RWPE1 (cell line): ENCODE measurements around the gene PLSCR1.

Experiments
- CTCF ChIA-PET: fragments of 350-600 bp; sonication (Branson Sonifier 250); formaldehyde crosslinking; extraction: SDS; loops from one replicate; lab custom pipeline; 2021; lab: Yijun Ruan, JAX
- POLR2A ChIA-PET: fragments of 400-600 bp; formaldehyde crosslinking; extraction: SDS; loops from one replicate; lab custom pipeline; 2020; ENCODE audit warnings: antibody characterized with exemption; ENCODE audit not compliant: low non-redundant PET; lab: Yijun Ruan, JAX
- DNase-seq: peaks from one replicate; pipeline ENCODE4 v3.0.0; 2012; ENCODE audit warnings: low spot score
- H3K27ac ChIP-seq: fragments of 450-650 bp; 2 replicates; pipeline ENCODE4 v1.5.1; 2017
- TF ChIP-seq, protein P1 (sequence below): fragments of 450-650 bp; conservative IDR thresholded peaks from 2 replicates; pipeline ENCODE4 v1.5.1; 2017; ENCODE audit warnings: low read depth, mild to moderate bottlenecking

PLSCR1 gene

DNA sequence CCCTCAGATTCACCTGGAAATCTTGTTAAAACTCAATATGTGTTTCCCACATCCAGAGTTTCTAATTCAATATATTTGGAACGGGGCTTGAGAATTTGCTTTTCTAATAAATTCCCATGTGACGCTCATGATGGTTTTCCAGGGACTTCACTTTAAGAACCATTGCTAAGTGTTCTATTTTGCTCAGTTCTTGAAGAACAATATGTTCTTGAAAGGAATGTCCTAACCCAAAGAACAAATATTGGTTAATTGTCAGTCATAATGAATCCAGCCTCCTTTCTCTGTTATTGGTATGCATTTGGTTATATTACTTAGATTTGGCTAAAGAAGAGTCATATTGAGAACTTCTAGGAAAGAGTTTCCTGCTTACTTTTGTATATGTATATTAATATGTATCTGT lies 70.7 kb downstream of the PLSCR1 start:
- H3K27ac ChIP-seq = no peak overlapping the region
- TF ChIP-seq, protein P1, sequence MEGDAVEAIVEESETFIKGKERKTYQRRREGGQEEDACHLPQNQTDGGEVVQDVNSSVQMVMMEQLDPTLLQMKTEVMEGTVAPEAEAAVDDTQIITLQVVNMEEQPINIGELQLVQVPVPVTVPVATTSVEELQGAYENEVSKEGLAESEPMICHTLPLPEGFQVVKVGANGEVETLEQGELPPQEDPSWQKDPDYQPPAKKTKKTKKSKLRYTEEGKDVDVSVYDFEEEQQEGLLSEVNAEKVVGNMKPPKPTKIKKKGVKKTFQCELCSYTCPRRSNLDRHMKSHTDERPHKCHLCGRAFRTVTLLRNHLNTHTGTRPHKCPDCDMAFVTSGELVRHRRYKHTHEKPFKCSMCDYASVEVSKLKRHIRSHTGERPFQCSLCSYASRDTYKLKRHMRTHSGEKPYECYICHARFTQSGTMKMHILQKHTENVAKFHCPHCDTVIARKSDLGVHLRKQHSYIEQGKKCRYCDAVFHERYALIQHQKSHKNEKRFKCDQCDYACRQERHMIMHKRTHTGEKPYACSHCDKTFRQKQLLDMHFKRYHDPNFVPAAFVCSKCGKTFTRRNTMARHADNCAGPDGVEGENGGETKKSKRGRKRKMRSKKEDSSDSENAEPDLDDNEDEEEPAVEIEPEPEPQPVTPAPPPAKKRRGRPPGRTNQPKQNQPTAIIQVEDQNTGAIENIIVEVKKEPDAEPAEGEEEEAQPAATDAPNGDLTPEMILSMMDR = no peak
- DNase-seq = no peak
- ChIA-PET CTCF (no interaction called here), POLR2A (no interaction called here)

DNA sequence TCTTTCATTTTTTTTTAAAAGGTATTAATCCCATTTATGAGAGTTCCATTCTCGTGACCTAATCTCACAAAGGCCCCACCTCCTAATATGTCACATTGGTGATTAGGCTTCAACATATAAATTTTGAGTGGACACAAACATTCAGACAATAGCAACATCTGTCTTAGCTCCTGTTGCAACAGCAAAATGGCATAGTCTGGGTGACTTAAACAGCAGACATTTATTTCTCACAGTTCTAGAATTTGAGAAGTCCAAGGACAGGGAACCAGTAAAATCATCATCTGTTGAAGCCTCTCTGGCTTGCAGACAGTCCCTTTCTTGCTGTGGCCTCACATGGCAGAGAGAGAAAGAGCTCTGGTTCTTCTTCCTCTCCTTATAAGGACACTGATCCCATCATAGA lies 71.8 kb downstream of the PLSCR1 start:
- no peak for DNase-seq
- POLR2A ChIA-PET = no interaction called here
- TF ChIP-seq, protein P1 = no peak
- CTCF ChIA-PET = interaction anchor here (0.8 kb wide), 1 partner anchor 58 kb away, joined by 3 read pairs; no protein-coding TSS in a partner anchor
- H3K27ac ChIP-seq = no peak overlapping the region

DNA sequence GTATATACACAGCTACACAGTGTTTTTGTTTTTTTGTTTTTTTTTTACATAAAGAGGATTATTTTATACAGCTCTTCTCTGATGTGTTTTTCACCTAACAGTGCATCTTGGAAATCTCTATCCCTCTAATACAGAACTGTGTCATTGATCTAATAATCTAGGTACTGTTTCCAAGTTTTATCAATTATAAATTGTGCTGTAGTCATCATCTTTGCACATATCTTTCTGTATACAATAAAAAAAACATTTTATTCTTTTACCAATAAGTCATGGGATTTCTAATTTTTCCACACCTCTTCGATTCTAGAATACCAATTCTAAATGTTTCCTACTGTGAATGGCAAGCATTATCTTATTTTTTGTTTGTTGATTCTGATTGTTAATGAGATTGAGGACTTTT lies 73.4 kb downstream of the PLSCR1 start:
- TF ChIP-seq, protein P1 = no peak
- ChIA-PET POLR2A (no interaction called here), CTCF (interaction anchor here (0.7 kb wide), 1 partner anchor 1021 kb away, joined by 3 read pairs; no protein-coding TSS in a partner anchor)
- no peak for DNase-seq
- no peak overlapping the region for H3K27ac ChIP-seq

DNA sequence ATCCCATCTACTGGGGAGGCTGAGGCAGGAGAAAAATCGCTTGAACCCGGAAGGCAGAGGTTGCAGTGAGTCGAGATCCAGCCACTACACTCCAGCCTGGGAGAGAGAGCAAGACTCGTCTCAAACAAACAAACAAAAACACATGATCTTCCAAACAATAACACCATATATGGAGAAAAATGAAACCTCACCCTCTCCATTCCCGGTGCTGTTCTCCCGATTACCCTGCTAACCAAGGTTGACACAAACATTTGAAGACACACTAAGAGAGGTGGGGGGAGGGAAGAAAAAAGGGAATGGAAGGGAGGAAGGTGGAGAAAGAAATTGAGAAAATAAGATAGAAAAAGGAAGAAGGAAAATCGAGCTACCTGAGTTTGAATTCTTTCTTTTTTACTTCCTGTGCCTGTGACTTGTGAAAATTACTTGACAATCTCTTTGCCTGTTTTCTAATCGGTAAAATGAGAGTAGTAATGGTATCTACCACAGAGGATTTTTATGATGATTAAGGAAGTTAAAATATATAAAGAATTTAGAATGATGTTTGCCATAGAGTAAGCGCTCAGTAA lies 73.9 kb downstream of the PLSCR1 start:
- CTCF ChIA-PET = interaction anchor here (0.7 kb wide), 1 partner anchor 1020 kb away, joined by 3 read pairs; no protein-coding TSS in a partner anchor
- POLR2A ChIA-PET = no interaction called here

DNA sequence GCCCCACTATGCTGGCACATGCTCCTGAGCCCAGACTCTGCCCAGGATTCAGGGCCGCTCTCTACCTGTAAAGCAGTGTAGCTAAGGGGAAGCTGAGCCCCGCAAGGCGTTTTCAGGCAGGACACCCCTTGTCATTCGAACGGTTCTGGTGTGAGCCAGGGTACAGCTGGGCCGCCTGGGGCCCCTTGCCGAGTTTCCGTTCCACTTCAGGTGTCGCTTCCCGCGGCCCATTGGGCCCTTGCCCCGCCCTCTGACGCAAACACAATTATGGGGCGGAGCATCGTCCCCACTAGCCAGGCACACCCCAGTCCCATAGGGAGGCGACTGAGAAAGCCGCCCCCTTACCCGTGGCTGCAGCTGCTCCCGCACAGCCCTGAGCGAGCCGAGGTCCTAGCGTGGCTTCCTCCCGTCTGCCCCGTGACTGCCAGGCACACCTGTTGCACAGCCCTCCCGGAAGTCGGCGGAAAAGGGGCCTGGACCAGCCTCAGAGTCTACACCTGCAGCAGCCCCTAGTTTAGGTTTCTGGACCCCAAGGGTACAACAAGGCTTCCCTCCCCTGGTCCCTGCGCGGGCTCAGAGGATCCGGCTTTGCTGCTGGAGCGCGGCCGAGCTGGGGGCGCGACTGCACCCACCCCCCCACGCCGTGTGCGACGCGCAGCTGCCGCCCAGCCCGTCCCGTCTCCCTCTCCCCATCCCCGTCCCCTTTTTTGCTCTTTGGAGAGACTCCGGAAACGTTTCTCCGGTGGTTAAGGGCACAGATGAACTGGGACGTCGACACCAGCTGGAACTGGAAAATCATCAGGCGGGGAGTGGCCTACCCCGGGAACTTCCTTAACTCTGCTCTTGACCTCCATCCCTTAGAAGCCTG lies 75.0 kb downstream of the PLSCR1 start, which contains the start of gene PLSCR2:
TSS of gene PLSCR2 (minus strand) at position 412 of the 868 bp plus-strand sequence. CDS start 9,657 bp downstream, outside the sequence.
- POLR2A ChIA-PET = no interaction called here
- TF ChIP-seq, protein P1 = no peak
- CTCF ChIA-PET = no interaction called here
- no peak within 1 kb of the TSS for H3K27ac ChIP-seq
- DNase-seq = peak; percentile 13

More for the DNA sequence above, 73.9 kb downstream of the PLSCR1 start:
- TF ChIP-seq, protein P1 = no peak
- no peak overlapping the region for H3K27ac ChIP-seq
- DNase-seq = no peak

DNA sequence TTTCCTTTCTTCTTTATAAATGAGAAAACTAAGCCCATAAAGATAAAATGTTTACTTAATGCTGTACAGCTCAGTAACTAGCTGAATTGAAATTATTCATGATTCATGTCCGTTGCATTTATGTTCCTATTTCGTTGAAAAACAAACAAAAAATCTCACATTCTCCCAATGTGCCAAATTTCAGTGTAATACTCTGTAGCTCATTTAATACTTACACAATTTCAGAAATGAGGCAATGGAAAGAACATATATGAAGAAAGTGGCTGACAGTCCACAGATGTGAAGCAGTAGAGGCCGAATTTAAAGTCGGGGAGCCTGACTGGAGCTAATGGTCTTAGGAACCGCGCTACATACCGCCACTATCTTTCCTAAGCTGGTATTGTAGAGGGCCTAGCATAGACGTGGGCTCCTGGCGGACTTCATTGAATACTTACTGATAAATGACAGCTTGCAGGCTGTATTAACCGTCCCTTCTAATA lies 75.7 kb downstream of the PLSCR1 start:
- TF ChIP-seq, protein P1 = no peak
- no peak overlapping the region for H3K27ac ChIP-seq
- CTCF ChIA-PET = no interaction called here
- POLR2A ChIA-PET = no interaction called here
- DNase-seq = no peak
